CD14-positive monocyte (primary cell): ENCODE results near the gene CD1B. TPM values are rescaled to one million over a fixed set of nuclear protein-coding genes. Genes with fewer than 3 reads are reported as not detected.

Source experiments
- DNase-seq, 3 donors: peaks; one replicate each; pipeline ENCODE4 v3.0.0-alpha.2; 2011 to 2022
- H2AFZ ChIP-seq: 2 replicates; pipeline ENCODE4 v1.6.0; 2012; ENCODE audit warnings: mild to moderate bottlenecking, low read depth, low read length, inconsistent platforms; ENCODE audit not compliant: insufficient read depth, poor library complexity, severe bottlenecking
- H3K27ac ChIP-seq, 2 donors: 1 replicate in 1 of 2; 2 replicates in 1 of 2; pipeline ENCODE4 v1.5.1; 2012 to 2013; ENCODE audit warnings: low read length in 2 of 2, control low read depth in 1 of 2, inconsistent platforms in 1 of 2, low read depth in 1 of 2, mild to moderate bottlenecking in 1 of 2
- H3K27me3 ChIP-seq, 2 donors: one replicate each; pipeline versions ENCODE4 v1.6.0 to v1.6.1; 2011 to 2013; ENCODE audit warnings: low read length in 2 of 2; ENCODE audit not compliant: control insufficient read depth in 2 of 2, insufficient read depth in 2 of 2
- H3K36me3 ChIP-seq, 2 donors: replicated peaks in 1 of 2; 1 replicate in 1 of 2; 2 replicates in 1 of 2; pipeline versions ENCODE4 v1.5.1 to v1.6.1; 2012 to 2013; ENCODE audit warnings: low read length in 2 of 2, control low read depth in 1 of 2, inconsistent platforms in 1 of 2, mild to moderate bottlenecking in 1 of 2; ENCODE audit not compliant: insufficient read depth in 2 of 2, control insufficient read depth in 1 of 2
- H3K4me1 ChIP-seq, 2 donors: 1 replicate in 1 of 2; 2 replicates in 1 of 2; pipeline versions ENCODE4 v1.5.1 to v1.6.1; 2012 to 2013; ENCODE audit warnings: low read length in 2 of 2, control low read depth in 1 of 2, inconsistent platforms in 1 of 2, mild to moderate bottlenecking in 1 of 2, moderate library complexity in 1 of 2; ENCODE audit not compliant: insufficient read depth in 2 of 2, control insufficient read depth in 1 of 2
- H3K4me2 ChIP-seq: replicated peaks from 2 replicates; pipeline ENCODE3; 2012; ENCODE audit warnings: low read length, moderate library complexity, mild to moderate bottlenecking; ENCODE audit not compliant: poor library complexity, severe bottlenecking; ENCODE audit errors: extremely low read depth
- H3K4me3 ChIP-seq, 3 experiments: fragments of 200-600 bp in 1 of 3; sonication (generic) in 1 of 3; replicated peaks in 1 of 3; 1 replicate in 2 of 3; 2 replicates in 1 of 3; pipeline ENCODE4 v1.5.1; 2011 to 2013; ENCODE audit warnings: low read length in 3 of 3, mild to moderate bottlenecking in 3 of 3, control low read depth in 2 of 3, low read depth in 2 of 3, inconsistent platforms in 1 of 3, moderate library complexity in 1 of 3
- H3K79me2 ChIP-seq: 2 replicates; pipeline ENCODE4 v1.6.0; 2012; ENCODE audit warnings: mild to moderate bottlenecking, control low read depth, inconsistent platforms, low read length, moderate library complexity; ENCODE audit not compliant: insufficient read depth
- H3K9ac ChIP-seq: 2 replicates; pipeline ENCODE4 v1.6.0; 2017; ENCODE audit warnings: low read length, mild to moderate bottlenecking; ENCODE audit not compliant: insufficient read depth, poor library complexity, severe bottlenecking
- H3K9me3 ChIP-seq, 2 donors: replicated peaks in 1 of 2; 1 replicate in 1 of 2; 2 replicates in 1 of 2; pipeline versions ENCODE4 v1.5.1 to v1.6.1; 2012 to 2013; ENCODE audit warnings: low read length in 2 of 2, control low read depth in 1 of 2; ENCODE audit not compliant: control insufficient read depth in 1 of 2, insufficient read depth in 1 of 2
- H4K20me1 ChIP-seq: 2 replicates; pipeline ENCODE4 v1.6.0; 2012; ENCODE audit warnings: mild to moderate bottlenecking, low read length, control low read depth, moderate library complexity; ENCODE audit not compliant: insufficient read depth
- H3K27ac Mint-ChIP-seq, 7 donors: one replicate each; pipeline ENCODE4 v1.8.0; 2020; ENCODE audit warnings: mild to moderate bottlenecking in 7 of 7, mixed read lengths in 7 of 7, moderate library complexity in 6 of 7, inconsistent platforms in 2 of 7
- H3K27me3 Mint-ChIP-seq, 3 donors: one replicate each; pipeline ENCODE4 v1.8.0; 2021 to 2022; ENCODE audit warnings: low read depth in 3 of 3, mild to moderate bottlenecking in 3 of 3, mixed read lengths in 3 of 3, moderate library complexity in 3 of 3, inconsistent platforms in 1 of 3
- H3K36me3 Mint-ChIP-seq, 2 donors: one replicate each; pipeline ENCODE4 v1.8.0; 2020; ENCODE audit warnings: mixed read lengths in 2 of 2, inconsistent platforms in 1 of 2, mild to moderate bottlenecking in 1 of 2
- H3K4me1 Mint-ChIP-seq: one replicate; pipeline ENCODE4 v1.8.0; 2020; ENCODE audit warnings: mild to moderate bottlenecking, mixed read lengths
- H3K4me3 Mint-ChIP-seq, 2 donors: one replicate each; pipeline ENCODE4 v1.8.0; 2020; ENCODE audit warnings: mild to moderate bottlenecking in 2 of 2, mixed read lengths in 2 of 2, moderate library complexity in 1 of 2
- H3K9me3 Mint-ChIP-seq, 7 donors: one replicate each; pipeline ENCODE4 v1.8.0; 2020 to 2022; ENCODE audit warnings: mixed read lengths in 7 of 7, mild to moderate bottlenecking in 6 of 7, moderate library complexity in 6 of 7, inconsistent platforms in 2 of 7
- CTCF ChIP-seq: fragments of 200-600 bp; IDR thresholded peaks from one replicate; pipeline ENCODE4 v1.8.0; 2022; ENCODE audit warnings: antibody characterized with exemption, mild to moderate bottlenecking
- WGBS: methylation state at CpG from one replicate; pipeline ENCODE4 v1.1.5; 2013; ENCODE audit warnings: missing lambda C conversion rate; ENCODE audit not compliant: insufficient coverage; 5-methylcytosine and 5-hydroxymethylcytosine counted together
- intact Hi-C, 2 donors: fragments of 100-400 bp; cut with micrococcal nuclease; formaldehyde crosslinking; loops; one replicate each; pipeline versions ENCODE4 v1.15.0 to v1.15.1; 2023
- polyA plus RNA-seq, 3 donors: library from polyadenylated mRNA; depleted of rRNA in 1 of 3; unstranded in 2 of 3; stranded (reverse) in 1 of 3; fragments of 300-500 nt in 2 of 3; fragments of >200 nt in 1 of 3; fragmentation: Illumina TruSeq in 2 of 3; gene quantifications; 1 replicate in 2 of 3; 2 replicates in 1 of 3; pipeline ENCODE4 v1.2.3, GENCODE V29; 2012 to 2021

CD1B gene
- polyA plus RNA-seq, 3 donors, result 1.3 to 2.7 (median 2.3) TPM

GRCh38 chr1:158357441-158357840, 26.1 kb upstream of the CD1B start:
- WGBS, result no CpG with 5 or more reads among the region's 1 CpG
- Mint-ChIP-seq H3K27me3 (peaks cover 7 to 22% (median 10%) of the 10 kb centered on the region in 3 donors), H3K36me3 (no peaks in the 10 kb centered on the region), H3K4me3 (no peak overlapping the region), H3K9me3 (peaks cover 0 to 3% (median 1%) of the 10 kb centered on the region in 7 donors), H3K27ac (no peak overlapping the region), H3K4me1 (peaks cover 21% of the 10 kb centered on the region)
- DNase-seq, result no peak
- Histone ChIP-seq H3K9ac (no peak overlapping the region), H3K36me3 (no peaks in the 10 kb centered on the region), H4K20me1 (no peaks in the 10 kb centered on the region), H3K79me2 (no peaks in the 10 kb centered on the region), H3K4me2 (no peak overlapping the region), H3K9me3 (no peaks in the 10 kb centered on the region), H3K27ac (no peak overlapping the region), H3K4me3 (no peak overlapping the region), H3K4me1 (peaks cover 16 to 19% of the 10 kb centered on the region in 2 donors), H3K27me3 (peaks cover 0 to 2% of the 10 kb centered on the region in 2 donors), H2AFZ (no peak overlapping the region)
- TF ChIP-seq CTCF, result no peak
- intact Hi-C loops, result no loop called here

- no peaks in the 10 kb centered on the region for H3K9me3 ChIP-seq
- no peaks in the 10 kb centered on the region for H3K36me3 ChIP-seq
- no peak for TF ChIP-seq CTCF
- intact Hi-C loops, result no loop called here
- H4K20me1 ChIP-seq, result no peaks in the 10 kb centered on the region
- H3K4me2 ChIP-seq, result no peak overlapping the region
- H3K27me3 ChIP-seq, result peaks cover 0 to 2% of the 10 kb centered on the region in 2 donors
- H3K36me3 Mint-ChIP-seq, result no peaks in the 10 kb centered on the region
- no peak overlapping the region for H3K9ac ChIP-seq
- peak overlapping the region in 1 of 2 donors; percentile 18 for H3K4me3 Mint-ChIP-seq
- H3K4me1 ChIP-seq, result peaks cover 16 to 19% of the 10 kb centered on the region in 2 donors
- no peak overlapping the region for H3K27ac ChIP-seq
- no peak overlapping the region for H3K4me3 ChIP-seq
- H3K27ac Mint-ChIP-seq, result no peak overlapping the region
- H3K9me3 Mint-ChIP-seq, result peaks cover 0 to 2% (median 0%) of the 10 kb centered on the region in 7 donors
- no peak overlapping the region for H2AFZ ChIP-seq
- no peak for DNase-seq
- no peaks in the 10 kb centered on the region for H3K79me2 ChIP-seq
- peaks cover 7 to 22% (median 10%) of the 10 kb centered on the region in 3 donors for H3K27me3 Mint-ChIP-seq
- peaks cover 21% of the 10 kb centered on the region for H3K4me1 Mint-ChIP-seq
- no CpG with 5 or more reads among the region's 3 CpGs for WGBS
These were observed 25.3 kb upstream of the CD1B start for GRCh38 chr1:158356616-158357015.
